GM12891 (cell line): ENCODE results near the gene FUT8.
"Not testable (repeated sequence)": the region's sequence is repeated elsewhere in the genome, so short reads cannot be mapped to it uniquely, and the experiment has no call there.

ENCODE experiments used
- POLR2A ChIP-seq: IDR thresholded peaks from 2 replicates; pipeline ENCODE4 v1.6.1; 2011; ENCODE audit warnings: low read depth, low read length, control low read depth
- POLR2AphosphoS5 ChIP-seq: IDR thresholded peaks from 2 replicates; pipeline ENCODE4 v1.6.1; 2011; ENCODE audit warnings: low read depth, low read length, control low read depth
- TAF1 ChIP-seq: IDR thresholded peaks from 2 replicates; pipeline ENCODE4 v1.6.1; 2011; ENCODE audit warnings: low read depth, low read length, control low read depth

GRCh38 chr14:65467926-65468325 lies 55.4 kb downstream of the FUT8 start:
- not testable (repeated sequence) for TF ChIP-seq POLR2AphosphoS5, POLR2A, TAF1
